ENCODE data around the gene GSK3B. TPM values are rescaled to one million over a fixed set of nuclear protein-coding genes. Genes with fewer than 3 reads are reported as not detected.

Gene GSK3B
- total and polyA plus RNA-seq, 2 donors from 2014 or later = 6.4 to 52.1 TPM

DNA sequence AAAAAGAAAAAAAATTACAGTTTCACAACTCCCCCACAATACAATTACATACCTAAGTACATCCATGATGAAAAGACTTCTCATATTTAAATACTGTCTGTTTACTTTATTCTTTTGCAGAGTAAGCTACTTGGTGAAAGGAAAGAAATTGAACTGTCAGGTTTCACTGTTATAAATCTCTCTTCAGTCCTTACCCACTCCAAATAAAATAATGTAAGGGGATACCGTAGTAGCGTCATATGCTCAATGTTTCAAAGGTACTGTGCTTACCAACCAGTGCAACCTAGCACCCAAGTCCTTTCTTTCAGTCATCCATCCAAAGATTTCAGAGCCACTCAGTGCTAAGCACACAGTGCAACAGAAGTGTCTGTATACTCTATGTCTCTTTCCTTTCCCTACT, 13.4 kb downstream of the GSK3B start:
- intact Hi-C loops (cut with DNase I) = no loop called here
- H3K4me1 ChIP-seq (ENCODE audit: control insufficient read depth in 2 of 3, insufficient read depth in 2 of 3, low read depth in 1 of 3, low read length in 3 of 3) = peaks cover 0 to under 1% (median 0%) of the 10 kb centered on the region in 3 donors
- H3K9ac ChIP-seq (ENCODE audit: low read length in 3 of 3) = no peak overlapping the region
- H3K9me3 ChIP-seq (ENCODE audit: control insufficient read depth in 2 of 3, insufficient read depth in 1 of 3, low read length in 3 of 3) = no peaks in the 10 kb centered on the region
- no peaks in the 10 kb centered on the region for H3K36me3 ChIP-seq (ENCODE audit: control insufficient read depth in 2 of 3, insufficient read depth in 3 of 3, low read length in 3 of 3)
- FAIRE-seq (no peak), DNase-seq (no peak)
- H3K4me3 ChIP-seq (ENCODE audit: low read length in 3 of 3) = no peak overlapping the region
- no peaks in the 10 kb centered on the region for H3K27me3 ChIP-seq (ENCODE audit: control insufficient read depth, insufficient read depth, low read length)
- H3K27ac ChIP-seq (ENCODE audit: low read depth in 2 of 2, low read length in 2 of 2) = no peak overlapping the region
- TF ChIP-seq, protein P1, sequence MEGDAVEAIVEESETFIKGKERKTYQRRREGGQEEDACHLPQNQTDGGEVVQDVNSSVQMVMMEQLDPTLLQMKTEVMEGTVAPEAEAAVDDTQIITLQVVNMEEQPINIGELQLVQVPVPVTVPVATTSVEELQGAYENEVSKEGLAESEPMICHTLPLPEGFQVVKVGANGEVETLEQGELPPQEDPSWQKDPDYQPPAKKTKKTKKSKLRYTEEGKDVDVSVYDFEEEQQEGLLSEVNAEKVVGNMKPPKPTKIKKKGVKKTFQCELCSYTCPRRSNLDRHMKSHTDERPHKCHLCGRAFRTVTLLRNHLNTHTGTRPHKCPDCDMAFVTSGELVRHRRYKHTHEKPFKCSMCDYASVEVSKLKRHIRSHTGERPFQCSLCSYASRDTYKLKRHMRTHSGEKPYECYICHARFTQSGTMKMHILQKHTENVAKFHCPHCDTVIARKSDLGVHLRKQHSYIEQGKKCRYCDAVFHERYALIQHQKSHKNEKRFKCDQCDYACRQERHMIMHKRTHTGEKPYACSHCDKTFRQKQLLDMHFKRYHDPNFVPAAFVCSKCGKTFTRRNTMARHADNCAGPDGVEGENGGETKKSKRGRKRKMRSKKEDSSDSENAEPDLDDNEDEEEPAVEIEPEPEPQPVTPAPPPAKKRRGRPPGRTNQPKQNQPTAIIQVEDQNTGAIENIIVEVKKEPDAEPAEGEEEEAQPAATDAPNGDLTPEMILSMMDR (IDR thresholded peaks at IDR 0.05; ENCODE audit: borderline replicate concordance, extremely low read depth, insufficient read depth) = no peak

DNA sequence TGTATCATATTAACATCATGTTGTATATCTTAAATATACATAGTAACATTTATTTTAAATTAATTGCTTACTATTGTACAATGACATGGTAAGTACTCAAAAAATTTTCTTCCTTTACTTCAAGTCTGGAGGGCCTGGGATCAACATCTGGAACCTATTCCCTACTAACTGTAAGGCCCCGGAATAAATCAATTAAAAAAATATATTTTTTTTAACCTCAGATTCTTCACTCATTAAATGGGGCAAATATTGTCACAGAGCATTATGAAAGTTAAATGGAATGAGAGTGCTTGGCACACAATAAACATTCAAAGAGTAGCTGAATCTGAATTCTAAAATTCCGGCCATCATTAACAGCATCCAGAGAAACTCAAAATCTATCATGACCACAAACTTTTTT, 16.5 kb downstream of the GSK3B start:
- Histone ChIP-seq H3K9me3 (ENCODE audit: control insufficient read depth in 2 of 3, insufficient read depth in 1 of 3, low read length in 3 of 3) (no peaks in the 10 kb centered on the region), H3K4me3 (ENCODE audit: low read length in 3 of 3) (no peak overlapping the region), H3K27ac (ENCODE audit: low read depth in 2 of 2, low read length in 2 of 2) (no peak overlapping the region), H3K9ac (ENCODE audit: low read length in 3 of 3) (no peak overlapping the region), H3K4me1 (ENCODE audit: control insufficient read depth in 2 of 3, insufficient read depth in 2 of 3, low read depth in 1 of 3, low read length in 3 of 3) (no peaks in the 10 kb centered on the region), H3K27me3 (ENCODE audit: control insufficient read depth, insufficient read depth, low read length) (no peaks in the 10 kb centered on the region), H3K36me3 (ENCODE audit: control insufficient read depth in 2 of 3, insufficient read depth in 3 of 3, low read length in 3 of 3) (no peaks in the 10 kb centered on the region)
- TF ChIP-seq, protein P1 (IDR thresholded peaks at IDR 0.05; ENCODE audit: borderline replicate concordance, extremely low read depth, insufficient read depth) = no peak
- FAIRE-seq (no peak), DNase-seq (no peak)
- intact Hi-C loops (cut with DNase I) = no loop called here

DNA sequence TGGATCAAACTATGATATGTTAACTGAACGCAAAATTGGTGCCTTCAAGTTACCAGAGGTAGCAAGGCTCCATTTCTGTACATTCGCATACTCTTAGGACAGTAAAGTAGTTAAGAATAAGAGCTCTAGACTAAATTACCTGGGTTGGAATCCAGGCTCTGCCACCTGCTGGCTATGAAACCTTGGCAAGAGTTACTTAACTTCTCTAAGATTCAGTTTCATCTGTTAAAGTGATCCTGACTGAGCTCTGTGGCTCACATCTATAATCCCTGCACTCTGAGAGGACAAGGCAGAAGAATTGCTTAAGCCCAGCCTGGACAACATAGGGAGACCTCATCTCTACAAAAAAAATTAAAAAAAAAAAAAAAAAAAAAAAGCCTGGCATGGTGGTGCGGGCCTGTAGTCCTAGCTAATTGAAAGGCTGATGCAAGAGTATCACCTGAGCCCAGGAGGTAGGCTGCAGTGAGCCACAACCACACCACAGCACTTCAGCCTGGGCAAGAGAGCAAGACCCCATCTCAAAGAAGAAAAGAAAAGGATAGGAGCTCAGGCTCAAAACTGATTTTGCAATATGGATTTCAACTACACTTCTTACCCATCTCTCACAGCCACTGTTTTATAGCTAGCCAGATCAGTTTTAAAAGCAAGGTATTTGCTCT, 21.3 kb downstream of the GSK3B start:
- Histone ChIP-seq H3K9me3 (ENCODE audit: control insufficient read depth in 2 of 3, insufficient read depth in 1 of 3, low read length in 3 of 3) (no peaks in the 10 kb centered on the region), H3K36me3 (ENCODE audit: control insufficient read depth in 2 of 3, insufficient read depth in 3 of 3, low read length in 3 of 3) (no peaks in the 10 kb centered on the region), H3K4me1 (ENCODE audit: control insufficient read depth in 2 of 3, insufficient read depth in 2 of 3, low read depth in 1 of 3, low read length in 3 of 3) (peaks cover 0 to 7% (median 4%) of the 10 kb centered on the region in 3 donors), H3K27ac (ENCODE audit: low read depth in 2 of 2, low read length in 2 of 2) (no peak overlapping the region), H3K27me3 (ENCODE audit: control insufficient read depth, insufficient read depth, low read length) (no peaks in the 10 kb centered on the region), H3K4me3 (ENCODE audit: low read length in 3 of 3) (no peak overlapping the region), H3K9ac (ENCODE audit: low read length in 3 of 3) (no peak overlapping the region)
- FAIRE-seq (no peak), DNase-seq (no peak)
- intact Hi-C loops (cut with DNase I) = no loop called here
- TF ChIP-seq, protein P1 (IDR thresholded peaks at IDR 0.05; ENCODE audit: borderline replicate concordance, extremely low read depth, insufficient read depth) = no peak

GRCh38 chr3:120071259-120071658, 23.0 kb downstream of the GSK3B start:
- H3K9ac ChIP-seq (ENCODE audit: low read length in 3 of 3) = no peak overlapping the region

More at GRCh38 chr3:120071259-120071658, 23.0 kb downstream of the GSK3B start:
- intact Hi-C loops (cut with DNase I) = no loop called here
- no peak overlapping the region for H3K27ac ChIP-seq (ENCODE audit: low read depth in 2 of 2, low read length in 2 of 2)
- H3K36me3 ChIP-seq (ENCODE audit: control insufficient read depth in 2 of 3, insufficient read depth in 3 of 3, low read length in 3 of 3) = no peaks in the 10 kb centered on the region
- FAIRE-seq (no peak), DNase-seq (no peak)
- H3K4me1 ChIP-seq (ENCODE audit: control insufficient read depth in 2 of 3, insufficient read depth in 2 of 3, low read depth in 1 of 3, low read length in 3 of 3) = peaks cover 0 to 7% (median 4%) of the 10 kb centered on the region in 3 donors
- H3K9me3 ChIP-seq (ENCODE audit: control insufficient read depth in 2 of 3, insufficient read depth in 1 of 3, low read length in 3 of 3) = no peaks in the 10 kb centered on the region
- no peak overlapping the region for H3K4me3 ChIP-seq (ENCODE audit: low read length in 3 of 3)
- TF ChIP-seq, protein P1 (IDR thresholded peaks at IDR 0.05; ENCODE audit: borderline replicate concordance, extremely low read depth, insufficient read depth) = no peak
- H3K27me3 ChIP-seq (ENCODE audit: control insufficient read depth, insufficient read depth, low read length) = no peaks in the 10 kb centered on the region

Data from kidney (tissue), 14 donors.